ENCODE measurements around the gene JAK3.
A peak's percentile ranks its signal among the peaks of the same experiment; 100 is the strongest.

Gene JAK3

DNA sequence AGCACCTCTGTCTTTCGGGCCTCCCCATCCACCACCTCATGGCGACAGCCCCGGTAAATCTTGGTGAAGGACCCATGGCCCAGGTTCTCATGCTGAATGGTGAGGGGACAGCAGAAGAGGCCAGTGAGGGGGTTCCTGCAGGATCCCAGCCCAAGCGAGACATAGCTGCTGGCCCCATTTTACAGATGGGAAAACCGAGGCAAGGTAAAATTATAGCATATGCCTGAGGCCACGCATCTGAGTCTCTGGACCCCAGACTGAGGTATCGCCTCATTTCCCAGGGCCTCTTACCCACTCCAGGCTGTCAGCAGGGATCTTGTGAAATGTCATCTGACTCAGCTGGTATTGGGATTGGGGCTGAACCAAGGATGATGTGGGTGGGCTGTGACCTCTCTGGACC, 9.8 kb downstream of the JAK3 start:
- no peak for DNase-seq

DNA sequence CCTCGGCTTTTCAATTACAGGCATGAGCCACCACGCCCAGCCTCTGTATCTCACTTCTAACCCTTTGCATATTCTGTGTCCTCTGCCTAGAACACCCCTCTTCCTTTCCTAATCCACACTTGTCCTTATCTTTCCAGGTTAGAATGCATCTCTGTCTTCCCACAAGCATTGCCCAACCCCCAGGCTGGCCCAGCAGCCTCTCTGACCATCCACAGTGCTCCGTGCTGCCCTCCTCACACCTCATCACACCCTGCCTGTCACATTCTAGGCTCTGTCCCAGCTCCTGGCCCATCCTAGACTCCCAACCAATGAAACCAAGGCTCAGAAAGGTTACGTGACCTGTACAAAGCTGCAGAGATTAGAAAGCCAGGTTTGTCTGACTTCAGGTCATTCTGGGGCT, 11.3 kb downstream of the JAK3 start:
- no peak for DNase-seq

GRCh38 chr19:17835182-17836006, 12.4 kb downstream of the JAK3 start:
- no peak for DNase-seq

DNA sequence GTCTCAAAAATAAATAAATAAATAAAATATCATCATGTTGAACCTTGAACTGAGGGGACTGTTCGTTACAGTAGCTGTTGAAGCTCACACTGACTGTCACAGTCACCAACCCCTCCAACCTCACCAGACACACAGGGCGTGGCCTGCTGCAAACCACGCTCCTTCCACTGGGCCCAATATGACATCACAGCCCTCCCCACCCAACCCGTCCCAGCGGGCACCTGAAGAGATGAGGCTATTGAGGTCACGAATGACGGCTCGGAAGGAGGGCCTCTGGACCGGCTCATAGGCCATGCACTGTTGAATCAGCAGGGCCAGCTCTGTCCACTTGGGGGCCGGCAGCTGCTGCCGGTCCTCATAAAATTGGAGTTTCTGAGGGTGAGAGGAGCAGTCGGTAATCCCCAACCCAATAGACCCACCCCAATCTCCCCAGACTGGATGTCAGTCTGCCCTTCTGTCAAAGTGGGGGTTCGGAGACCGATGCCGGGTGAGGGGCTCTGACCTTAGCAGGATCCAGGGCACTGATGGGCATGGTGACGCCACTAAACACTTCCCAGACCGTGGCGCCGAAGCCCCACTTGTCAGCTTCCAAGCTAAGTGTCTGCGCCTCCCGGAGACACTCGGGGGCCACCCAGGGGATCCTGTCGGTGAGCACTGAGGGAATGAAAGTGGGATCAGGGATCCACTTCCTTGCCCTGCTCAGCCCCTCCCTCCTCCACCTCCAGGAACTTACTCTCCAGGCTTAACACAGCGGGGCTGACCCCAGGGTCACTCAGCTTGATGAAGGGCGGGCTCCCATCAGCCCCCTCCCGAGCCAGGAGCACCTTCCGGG, 13.2 kb downstream of the JAK3 start:
- no peak for DNase-seq

- DNase-seq = no peak
These were observed 15.2 kb downstream of the JAK3 start for GRCh38 chr19:17832443-17833208.

DNA sequence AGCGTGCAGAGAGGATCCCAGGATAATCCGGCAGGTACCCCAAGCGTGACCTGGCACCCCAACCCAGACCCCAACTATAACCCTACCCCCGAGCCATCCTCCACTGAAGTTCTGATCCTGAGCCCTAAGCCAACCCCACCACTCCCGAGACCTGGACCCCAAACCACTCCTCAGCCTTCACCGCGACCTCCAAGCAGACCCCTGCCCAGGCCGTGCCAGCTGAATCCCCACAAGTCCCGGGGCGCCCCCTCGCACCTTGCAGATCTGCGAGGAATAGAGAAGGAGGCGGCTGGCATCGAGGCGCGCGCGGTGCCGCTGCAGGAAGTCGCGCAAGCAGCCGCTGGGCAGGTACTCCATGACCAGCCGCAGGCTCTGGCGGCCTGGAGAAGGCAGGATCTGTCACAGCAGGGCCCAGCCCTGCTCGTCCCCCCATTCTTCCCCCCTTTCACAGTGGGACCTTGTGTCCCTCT, 16.3 kb downstream of the JAK3 start:
- no peak for DNase-seq

DNA sequence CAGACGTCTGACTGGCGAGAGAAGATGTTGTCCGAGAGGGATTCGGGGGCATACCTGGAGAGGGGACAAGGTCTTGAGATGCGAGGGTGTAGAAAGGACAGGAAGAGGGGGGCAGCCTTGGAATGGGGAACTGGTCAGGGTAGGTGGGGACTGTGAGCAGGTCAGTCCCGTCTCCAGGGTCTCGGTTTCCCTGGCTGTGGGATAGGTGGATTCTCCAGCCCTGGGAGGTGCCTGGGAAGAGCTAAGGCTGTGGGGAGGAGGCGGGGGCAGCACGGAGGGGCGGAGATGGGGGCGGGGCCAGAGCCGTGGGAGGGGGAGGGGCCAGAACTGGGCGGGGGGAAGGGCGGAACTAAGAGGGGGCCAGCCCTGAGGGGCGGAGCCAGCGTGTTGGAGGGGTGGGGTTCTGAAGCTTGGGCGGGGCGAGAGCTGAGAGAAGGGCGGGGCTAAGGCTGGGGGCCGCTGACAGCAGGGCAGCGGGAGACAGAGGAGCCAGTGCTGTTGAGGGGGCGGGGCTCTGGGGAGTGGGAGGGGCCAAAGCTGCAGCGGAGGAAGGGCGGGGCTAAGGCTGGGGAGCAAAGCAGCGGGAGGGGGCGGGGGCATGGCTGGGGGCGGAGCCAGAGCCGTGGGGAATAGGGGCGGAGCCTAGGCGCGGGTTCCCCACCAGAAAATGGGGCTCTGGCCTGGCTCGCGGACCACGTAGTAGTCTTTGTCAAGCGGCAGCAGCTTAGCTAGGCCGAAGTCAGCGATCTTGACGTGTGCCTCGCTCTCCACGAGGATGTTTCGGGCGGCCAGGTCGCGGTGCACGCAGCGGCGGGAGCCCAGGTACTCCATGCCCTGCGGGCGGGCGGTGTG, 17.0 kb downstream of the JAK3 start:
- peak; percentile 58 for DNase-seq

DNA sequence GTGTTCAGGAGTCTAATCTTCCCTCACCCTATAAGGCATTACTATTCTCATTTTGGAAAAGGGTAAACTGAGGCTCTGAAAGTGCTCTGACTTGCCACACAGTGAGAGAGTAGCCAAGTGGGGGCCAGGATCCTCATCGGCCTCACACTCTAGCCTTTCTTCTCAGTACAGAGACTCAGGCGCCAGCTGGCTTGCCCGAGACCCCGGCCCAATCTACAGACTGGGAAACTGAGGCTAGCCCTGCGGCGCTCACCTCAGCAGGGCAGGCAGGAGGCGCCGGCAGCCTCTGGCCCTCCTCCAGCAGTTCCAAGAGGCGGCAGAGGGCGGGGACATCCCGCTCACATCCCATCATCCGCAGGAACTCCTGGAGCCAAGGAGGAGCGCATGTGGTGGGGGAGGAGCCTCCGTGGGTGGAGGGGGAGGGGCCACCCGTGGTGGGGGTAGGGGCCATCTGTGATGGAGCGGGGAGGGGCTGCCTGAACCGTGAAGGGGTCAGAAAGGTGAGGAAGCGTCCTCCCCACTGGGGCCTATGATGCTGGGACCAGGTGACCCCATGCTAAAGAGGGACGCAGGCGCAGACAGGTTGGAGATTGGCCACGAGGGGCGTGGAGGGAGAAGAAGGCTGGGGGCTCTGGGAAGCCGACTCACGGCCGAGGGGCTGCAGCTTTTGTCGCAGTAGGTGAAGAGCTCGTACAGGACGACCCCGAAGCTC, 17.8 kb downstream of the JAK3 start:
- DNase-seq = peak; percentile 58

- no peak for DNase-seq
These were observed 21.2 kb downstream of the JAK3 start for GRCh38 chr19:17826508-17827056.

- no peak for DNase-seq
These were observed 23.4 kb downstream of the JAK3 start for GRCh38 chr19:17824339-17824738.

DNA sequence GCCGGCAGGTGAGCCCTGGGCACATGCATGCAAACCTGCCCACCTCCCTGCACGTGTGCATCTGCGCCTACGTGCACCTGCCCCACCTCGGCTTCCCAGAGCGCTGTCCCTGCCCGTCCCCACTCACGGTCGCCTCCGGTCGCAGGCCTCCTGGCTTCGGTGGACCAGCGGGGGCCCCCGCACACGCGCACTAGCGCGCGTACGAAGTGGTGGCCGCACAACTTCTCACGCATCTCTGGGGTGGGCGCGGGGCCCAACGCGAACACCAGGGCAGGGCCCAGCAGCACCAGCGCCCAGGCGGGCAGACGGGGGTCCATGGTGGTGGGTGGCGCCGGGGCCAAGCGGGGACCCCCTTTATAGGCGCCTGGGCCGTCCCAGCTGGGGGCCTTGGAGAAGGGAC, 26.6 kb downstream of the JAK3 start, which contains the start of gene INSL3:
Gene INSL3, minus strand, starts transcription at position 330 of the 400 bp plus-strand sequence. Its CDS starts 13 bp downstream, at position 317.
- DNase-seq = no peak

DNA sequence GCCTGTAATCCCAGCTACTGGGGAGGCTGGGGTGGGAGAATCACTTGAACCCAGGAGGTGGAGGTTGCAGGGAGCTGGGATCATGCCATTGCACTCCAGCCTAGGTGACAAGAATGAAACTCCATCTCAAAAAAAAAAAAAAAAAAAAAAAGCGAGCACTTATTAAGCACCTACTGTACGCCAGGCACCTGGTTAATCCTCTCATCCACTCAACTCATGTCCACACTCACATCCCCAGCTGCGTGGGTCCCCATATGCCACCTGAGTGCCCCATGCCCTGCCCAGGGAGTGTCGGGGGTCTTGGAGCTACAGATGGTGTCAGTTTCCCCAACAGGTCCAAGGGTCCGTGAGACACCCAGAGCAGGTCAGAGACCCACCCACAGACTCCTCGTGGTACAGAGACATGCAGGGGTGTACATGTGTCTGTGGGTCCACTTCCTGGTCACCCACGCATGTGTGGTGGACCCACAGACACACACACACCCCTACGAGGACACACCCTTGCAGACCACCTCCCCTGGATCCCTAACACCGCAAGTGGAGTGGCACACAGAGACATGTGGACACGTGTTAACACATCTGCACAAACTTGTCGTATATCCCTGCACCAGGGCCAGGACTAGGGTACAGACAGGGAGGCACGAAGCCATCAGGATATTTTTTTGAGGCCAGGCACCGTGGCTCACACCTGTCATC, 30.0 kb downstream of the JAK3 start:
- no peak for DNase-seq

GRCh38 chr19:17812099-17812498, 35.7 kb downstream of the JAK3 start:
- no peak for DNase-seq

DNA sequence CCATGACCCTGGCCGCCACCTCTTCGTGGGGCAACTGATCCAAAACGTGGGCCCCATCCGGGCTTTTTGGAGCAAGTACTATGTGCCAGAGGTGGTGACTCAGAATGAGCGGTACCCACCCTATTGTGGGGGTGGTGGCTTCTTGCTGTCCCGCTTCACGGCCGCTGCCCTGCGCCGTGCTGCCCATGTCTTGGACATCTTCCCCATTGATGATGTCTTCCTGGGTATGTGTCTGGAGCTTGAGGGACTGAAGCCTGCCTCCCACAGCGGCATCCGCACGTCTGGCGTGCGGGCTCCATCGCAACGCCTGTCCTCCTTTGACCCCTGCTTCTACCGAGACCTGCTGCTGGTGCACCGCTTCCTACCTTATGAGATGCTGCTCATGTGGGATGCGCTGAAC, 36.1 kb downstream of the JAK3 start:
- DNase-seq = no peak

GRCh38 chr19:17811103-17811502, 36.7 kb downstream of the JAK3 start:
- DNase-seq = no peak

DNA sequence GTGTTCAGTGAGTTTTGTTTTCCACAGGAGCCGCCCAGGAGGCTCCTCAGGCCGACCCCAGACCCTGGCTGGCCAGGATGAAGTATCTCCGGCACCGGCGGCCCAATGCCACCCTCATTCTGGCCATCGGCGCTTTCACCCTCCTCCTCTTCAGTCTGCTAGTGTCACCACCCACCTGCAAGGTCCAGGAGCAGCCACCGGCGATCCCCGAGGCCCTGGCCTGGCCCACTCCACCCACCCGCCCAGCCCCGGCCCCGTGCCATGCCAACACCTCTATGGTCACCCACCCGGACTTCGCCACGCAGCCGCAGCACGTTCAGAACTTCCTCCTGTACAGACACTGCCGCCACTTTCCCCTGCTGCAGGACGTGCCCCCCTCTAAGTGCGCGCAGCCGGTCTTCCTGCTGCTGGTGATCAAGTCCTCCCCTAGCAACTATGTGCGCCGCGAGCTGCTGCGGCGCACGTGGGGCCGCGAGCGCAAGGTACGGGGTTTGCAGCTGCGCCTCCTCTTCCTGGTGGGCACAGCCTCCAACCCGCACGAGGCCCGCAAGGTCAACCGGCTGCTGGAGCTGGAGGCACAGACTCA, 40.0 kb downstream of the JAK3 start:
- DNase-seq = no peak

GRCh38 chr19:17806945-17807344, 40.8 kb downstream of the JAK3 start:
- DNase-seq = no peak

DNA sequence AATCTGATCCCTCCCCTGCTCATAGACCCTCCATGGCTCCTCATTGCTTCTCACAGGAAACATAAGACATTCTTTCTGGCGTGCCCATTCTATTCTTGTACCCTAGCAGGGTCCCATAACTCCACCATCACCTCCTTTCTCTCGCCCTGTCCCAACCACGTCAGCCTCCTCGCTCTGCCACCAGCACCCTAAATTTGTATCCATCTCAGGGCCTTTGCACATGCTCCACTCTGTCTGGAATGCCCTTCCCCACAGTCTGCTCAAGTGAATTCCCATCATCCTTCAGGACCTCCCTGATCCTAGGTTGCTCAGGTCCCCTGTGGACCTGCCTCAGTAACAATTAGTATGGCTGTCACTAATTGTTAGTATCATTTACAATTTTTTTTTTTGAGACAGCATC, 42.4 kb downstream of the JAK3 start:
- DNase-seq = no peak

GRCh38 chr19:17803264-17803896, 44.4 kb downstream of the JAK3 start:
- no peak for DNase-seq
